Hematopoietic multipotent progenitor cell treated with erythropoietin and hydrocortisone succinate and interleukin-3 and kit ligand, for 15 days (in vitro differentiated cells): ENCODE measurements around the gene CADM4.
"Not testable (repeated sequence)": the region's sequence is repeated elsewhere in the genome, so short reads cannot be mapped to it uniquely, and the experiment has no call there.

Source experiments
- DNase-seq: peaks from one replicate; pipeline ENCODE4 v3.0.0-alpha.2; 2015; ENCODE audit warnings: low spot score

Gene CADM4

GRCh38 chr19:43662487-43662886, 22.8 kb upstream of the CADM4 start:
- no peak for DNase-seq

DNA sequence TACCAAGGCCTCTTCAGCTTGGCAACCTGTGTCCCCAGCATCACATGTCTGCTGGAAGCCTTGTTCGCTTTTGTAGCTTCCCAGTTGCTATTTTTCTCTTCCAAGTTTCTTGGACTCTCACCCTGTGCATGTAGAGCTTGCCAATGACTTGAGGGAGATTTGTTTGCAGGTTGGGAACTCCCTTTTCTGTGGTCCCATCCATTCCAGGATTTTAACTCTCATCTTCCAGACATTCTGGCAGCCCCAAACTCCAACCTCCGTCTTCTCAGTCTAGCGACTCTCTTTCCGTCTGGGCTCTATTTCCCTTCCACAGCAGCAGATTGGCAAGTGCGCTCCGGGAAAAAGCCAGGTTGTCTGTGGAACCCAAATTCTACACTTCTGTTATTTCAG, 21.3 kb upstream of the CADM4 start:
- DNase-seq = no peak

DNA sequence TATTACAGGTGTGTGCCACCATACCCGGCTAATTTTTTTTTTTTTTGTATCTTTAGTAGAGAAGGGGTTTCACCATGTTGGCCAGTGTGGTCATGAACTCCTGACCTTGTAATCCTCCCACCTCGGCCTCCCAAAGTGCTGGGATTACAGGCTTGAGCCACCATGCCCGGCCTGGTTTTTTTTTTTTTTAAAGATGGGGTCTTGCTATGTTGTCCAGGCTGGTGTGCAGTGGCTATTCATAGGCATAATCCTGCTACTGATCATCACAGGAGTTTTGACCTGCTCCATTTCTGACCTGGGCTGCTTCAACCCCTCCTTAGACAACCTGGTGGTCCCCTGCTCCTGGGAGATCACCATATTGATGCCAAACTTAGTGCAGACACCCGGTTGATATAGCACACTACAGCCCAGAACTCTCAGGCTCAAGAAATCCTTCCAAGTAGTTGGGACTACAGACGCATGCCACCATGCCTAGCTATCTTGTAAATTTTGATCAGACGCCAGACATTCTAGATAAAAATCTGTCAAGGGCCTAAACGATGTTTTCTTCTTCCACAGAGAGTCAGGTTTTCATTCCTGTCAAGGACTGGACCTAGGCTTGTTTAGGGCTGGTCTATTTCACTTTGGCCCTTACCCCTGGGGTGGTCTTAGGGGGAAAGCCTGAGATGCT, 20.8 kb upstream of the CADM4 start:
- no peak for DNase-seq

GRCh38 chr19:43658494-43658893, 18.8 kb upstream of the CADM4 start:
- no peak for DNase-seq

GRCh38 chr19:43658001-43658400, 18.4 kb upstream of the CADM4 start:
- DNase-seq = no peak

- no peak for DNase-seq
Observed at GRCh38 chr19:43656436-43656835, 16.8 kb upstream of the CADM4 start.

DNA sequence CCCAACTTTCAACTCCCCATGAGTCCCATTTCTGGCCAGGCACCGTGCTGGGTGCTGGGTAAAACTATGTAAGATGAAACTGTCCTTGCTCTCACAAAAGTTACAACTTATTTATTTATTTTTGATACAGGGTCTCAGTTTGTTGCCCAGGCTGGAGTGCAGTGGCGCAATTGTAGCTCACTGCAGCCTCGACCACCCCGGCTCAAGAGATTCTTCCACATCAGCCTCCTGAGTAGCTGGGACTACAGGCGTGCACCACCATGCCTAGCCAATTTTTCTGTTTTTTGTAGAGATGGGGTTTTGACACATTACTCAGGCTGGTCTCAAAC, 12.9 kb upstream of the CADM4 start:
- DNase-seq = no peak

- DNase-seq = peak; percentile 60
Observed at GRCh38 chr19:43651758-43652545, 12.3 kb upstream of the CADM4 start.

DNA sequence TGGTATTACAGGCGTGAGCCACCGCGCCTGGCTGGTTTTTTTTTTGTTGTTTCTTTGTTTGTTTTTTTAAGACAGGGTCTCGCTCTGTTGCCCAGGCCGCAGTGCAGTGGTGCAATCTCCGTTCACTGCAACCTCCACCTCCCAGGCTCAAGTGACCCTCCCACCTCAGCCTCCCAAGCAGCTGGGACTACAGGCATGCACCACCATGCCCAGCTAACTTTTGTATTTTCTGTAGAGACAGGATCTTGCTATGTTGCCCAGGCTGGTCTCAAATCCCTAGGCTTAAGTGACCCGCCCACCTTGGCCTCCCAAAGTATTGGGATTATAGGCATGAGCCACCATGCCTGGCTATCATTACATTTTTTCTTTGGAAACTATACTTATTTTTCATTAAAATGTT, 10.6 kb upstream of the CADM4 start:
- DNase-seq = not testable (repeated sequence)

GRCh38 chr19:43649514-43649913, 9.9 kb upstream of the CADM4 start:
- DNase-seq = no peak

- DNase-seq = no peak
Observed at GRCh38 chr19:43648633-43649032, 9.0 kb upstream of the CADM4 start.

DNA sequence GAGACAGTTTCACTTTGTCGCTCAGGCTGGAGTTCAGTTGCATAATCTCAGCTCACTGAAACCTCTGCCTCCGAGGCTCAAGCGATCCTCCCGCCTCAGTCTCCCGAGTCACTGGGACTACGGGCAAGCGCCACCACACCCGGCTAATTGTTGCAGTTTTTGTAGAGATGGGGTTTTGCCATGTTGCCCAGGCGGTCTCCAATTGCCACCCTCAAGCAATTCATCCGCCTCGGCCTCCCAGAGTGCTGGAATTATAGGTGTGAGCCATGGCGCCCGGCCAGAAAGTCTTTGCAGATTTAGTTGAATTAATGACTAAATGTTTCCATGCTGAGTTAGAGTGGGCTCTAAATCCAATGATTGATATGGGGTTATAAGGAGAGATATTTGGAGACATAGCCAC, 4.5 kb upstream of the CADM4 start:
- DNase-seq = no peak

DNA sequence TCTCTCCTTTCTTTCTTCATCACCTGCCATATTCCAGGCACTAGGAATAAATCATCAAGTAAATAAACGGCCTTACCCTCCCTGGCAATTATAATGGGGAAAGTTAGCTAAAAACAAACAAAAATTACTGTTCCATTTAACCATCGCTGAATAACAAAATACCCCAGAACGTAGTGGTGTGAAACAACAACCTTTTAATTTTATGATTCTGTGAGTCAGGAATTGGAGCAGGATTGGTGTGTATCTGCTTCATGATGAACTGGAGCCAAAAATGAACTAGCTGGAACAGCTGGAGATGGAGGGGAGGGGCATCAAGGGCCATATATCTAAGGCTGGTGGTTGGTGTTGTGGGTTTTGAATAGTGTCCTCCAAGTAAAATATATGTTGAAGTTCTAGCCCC, 3.7 kb upstream of the CADM4 start:
- no peak for DNase-seq

- no peak for DNase-seq
Observed at GRCh38 chr19:43642531-43642930, 2.9 kb upstream of the CADM4 start.

DNA sequence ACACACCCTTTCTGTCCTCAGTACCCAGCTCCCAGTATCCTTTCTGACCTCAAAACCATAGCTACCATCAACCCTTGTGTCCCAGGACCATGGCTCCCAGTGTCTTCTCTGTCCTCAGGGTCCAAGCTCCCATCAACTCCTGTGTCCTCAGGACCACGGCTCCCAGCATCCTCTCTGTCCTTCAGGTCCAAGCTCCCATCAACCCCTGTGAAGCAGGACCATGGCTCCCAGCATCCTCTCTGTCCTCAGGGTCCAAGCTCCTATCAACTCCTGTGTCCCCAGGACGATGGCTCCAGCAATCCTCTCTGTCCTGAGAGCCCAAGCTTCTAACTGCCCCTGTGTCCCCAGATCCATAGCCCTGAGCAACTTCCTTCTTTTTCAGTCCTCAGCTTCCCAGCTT, 1.7 kb upstream of the CADM4 start:
- DNase-seq = no peak

GRCh38 chr19:43640424-43640757, 741 bp upstream of the CADM4 start:
- DNase-seq = no peak

- no peak for DNase-seq
Observed at GRCh38 chr19:43638995-43639518, 593 bp downstream of the CADM4 start.

DNA sequence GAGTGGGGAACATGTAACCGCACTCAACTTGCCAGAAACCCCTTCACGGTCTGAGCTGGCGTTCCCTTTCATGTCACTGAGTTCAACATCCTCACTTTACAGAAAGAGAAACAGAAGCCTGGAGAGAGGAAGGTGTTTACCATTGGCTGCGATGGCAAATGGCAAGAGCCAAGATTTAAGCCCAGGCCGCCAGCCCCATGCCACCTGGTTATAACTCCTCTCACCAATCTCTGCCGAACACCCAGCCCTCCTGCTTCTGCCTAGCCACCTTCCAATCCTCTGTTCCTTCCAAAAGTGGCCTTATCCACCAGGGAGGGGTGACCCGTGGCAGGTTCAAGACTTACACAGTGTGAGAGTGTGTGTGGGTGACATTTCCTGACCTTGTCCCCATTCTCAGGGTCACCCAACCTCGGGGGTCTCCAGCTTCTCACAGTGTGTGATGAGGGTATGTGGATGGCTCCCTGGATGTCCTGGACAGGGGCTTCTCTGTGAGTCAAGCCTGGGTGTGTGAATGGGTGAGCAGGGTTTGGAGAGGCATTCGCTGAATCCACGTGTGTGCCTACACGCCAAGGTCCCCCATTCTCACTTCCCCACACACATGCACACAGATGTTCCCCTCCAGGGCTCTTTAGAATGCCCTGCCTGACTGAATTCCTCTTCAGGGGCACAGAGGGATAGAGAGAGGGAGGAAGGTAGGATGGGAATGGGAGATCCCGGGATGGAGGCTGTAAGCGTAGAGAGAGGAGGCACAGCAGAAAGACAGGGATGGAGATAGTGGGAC, 1.2 kb downstream of the CADM4 start:
- no peak for DNase-seq

GRCh38 chr19:43636121-43636683, 3.4 kb downstream of the CADM4 start:
- no peak for DNase-seq

DNA sequence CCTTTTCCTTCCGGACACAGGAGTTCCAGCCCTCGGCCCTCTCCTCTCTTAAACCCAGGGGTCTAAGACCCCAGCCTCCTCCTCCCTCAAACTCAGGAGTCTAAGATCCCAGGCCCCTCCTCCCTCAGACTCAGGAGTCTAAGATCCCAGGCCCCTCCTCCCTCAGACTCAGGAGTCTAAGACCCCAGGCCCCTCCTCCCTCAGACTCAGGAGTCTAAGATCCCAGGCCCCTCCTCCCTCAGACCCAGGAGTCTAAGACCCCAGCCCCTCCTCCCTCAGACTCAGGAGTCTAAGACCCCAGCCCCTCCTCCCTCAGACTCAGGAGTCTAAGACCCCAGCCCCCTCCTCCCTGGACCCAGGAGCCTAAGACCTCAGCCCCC, 4.1 kb downstream of the CADM4 start:
- not testable (repeated sequence) for DNase-seq

GRCh38 chr19:43634872-43635560, 4.6 kb downstream of the CADM4 start:
- no peak for DNase-seq

GRCh38 chr19:43634506-43634871, 5.2 kb downstream of the CADM4 start:
- no peak for DNase-seq
